ENCODE data around the gene SLC6A18.
"Not testable (repeated sequence)": the region's sequence is repeated elsewhere in the genome, so short reads cannot be mapped to it uniquely, and the experiment has no call there.

The SLC6A18 gene

GRCh38 chr5:1226231-1226630 lies 1.1 kb downstream of the SLC6A18 start:
- no peaks in the 10 kb centered on the region for H3K36me3 Mint-ChIP-seq
- no peaks in the 10 kb centered on the region for H3K9me3 Mint-ChIP-seq
- ATAC-seq (no peak), DNase-seq (ENCODE audit: low spot score in 2 of 2) (no peak)
- peaks cover 19% of the 10 kb centered on the region for H3K4me1 Mint-ChIP-seq
- H3K27ac Mint-ChIP-seq = no peak overlapping the region
- no peak overlapping the region for H3K4me3 Mint-ChIP-seq

- Mint-ChIP-seq H3K4me1 (peaks cover 19% of the 10 kb centered on the region), H3K27ac (no peak overlapping the region), H3K36me3 (no peaks in the 10 kb centered on the region), H3K4me3 (no peak overlapping the region), H3K9me3 (no peaks in the 10 kb centered on the region)
- DNase-seq (ENCODE audit: low spot score in 2 of 2) = no peak
- ATAC-seq = no peak
Measured at GRCh38 chr5:1226839-1227581, 1.8 kb downstream of the SLC6A18 start.

GRCh38 chr5:1227667-1228066 lies 2.5 kb downstream of the SLC6A18 start:
- Mint-ChIP-seq H3K27ac (no peak overlapping the region), H3K4me3 (no peak overlapping the region), H3K4me1 (peaks cover 19% of the 10 kb centered on the region), H3K36me3 (no peaks in the 10 kb centered on the region), H3K9me3 (no peaks in the 10 kb centered on the region)
- DNase-seq (ENCODE audit: low spot score in 2 of 2) (no peak), ATAC-seq (no peak)

GRCh38 chr5:1228120-1228519 lies 2.9 kb downstream of the SLC6A18 start:
- H3K4me1 Mint-ChIP-seq = peaks cover 19% of the 10 kb centered on the region
- H3K4me3 Mint-ChIP-seq = no peak overlapping the region

GRCh38 chr5:1229023-1229422 lies 3.8 kb downstream of the SLC6A18 start:
- H3K4me1 Mint-ChIP-seq = peaks cover 19% of the 10 kb centered on the region
- DNase-seq (ENCODE audit: low spot score in 2 of 2); H3K36me3 Mint-ChIP-seq; H3K9me3 Mint-ChIP-seq; H3K27ac Mint-ChIP-seq; H3K4me3 Mint-ChIP-seq; ATAC-seq: not testable (repeated sequence)

More at GRCh38 chr5:1228120-1228519, 2.9 kb downstream of the SLC6A18 start:
- DNase-seq (ENCODE audit: low spot score in 2 of 2) (no peak), ATAC-seq (no peak)
- no peaks in the 10 kb centered on the region for H3K36me3 Mint-ChIP-seq
- H3K9me3 Mint-ChIP-seq = no peaks in the 10 kb centered on the region
- peak overlapping the region; percentile 40 for H3K27ac Mint-ChIP-seq

DNA sequence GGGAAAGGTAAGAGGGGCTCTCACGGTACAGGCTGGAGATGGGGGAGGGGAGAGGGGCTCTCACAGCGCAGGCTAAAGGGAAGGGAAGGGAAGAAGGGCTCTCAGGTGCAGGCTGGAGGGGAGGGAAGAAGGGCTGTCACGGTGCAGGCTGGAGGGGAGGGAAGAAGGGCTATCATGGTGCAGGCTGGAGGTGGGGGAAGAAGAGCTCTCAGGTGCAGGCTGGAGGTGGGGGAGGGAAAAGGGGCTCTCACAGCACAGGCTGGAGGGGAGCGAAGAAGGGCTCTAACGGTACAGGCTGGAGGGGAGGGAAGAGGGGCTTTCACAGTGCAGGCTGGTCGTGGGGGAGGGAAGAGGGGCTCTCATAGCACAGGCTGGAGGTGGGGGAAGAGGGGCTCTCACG lies 4.6 kb downstream of the SLC6A18 start:
- peaks cover 19% of the 10 kb centered on the region for H3K4me1 Mint-ChIP-seq
- ATAC-seq (no peak), DNase-seq (ENCODE audit: low spot score in 2 of 2) (no peak)
- no peaks in the 10 kb centered on the region for H3K36me3 Mint-ChIP-seq
- no peaks in the 10 kb centered on the region for H3K9me3 Mint-ChIP-seq
- no peak overlapping the region for H3K4me3 Mint-ChIP-seq
- H3K27ac Mint-ChIP-seq = no peak overlapping the region

- Mint-ChIP-seq H3K4me3 (no peak overlapping the region), H3K27ac (no peak overlapping the region), H3K9me3 (no peaks in the 10 kb centered on the region), H3K36me3 (no peaks in the 10 kb centered on the region), H3K4me1 (peaks cover 19% of the 10 kb centered on the region)
- ATAC-seq = no peak
- no peak for DNase-seq (ENCODE audit: low spot score in 2 of 2)
Measured at GRCh38 chr5:1230551-1230950, 5.4 kb downstream of the SLC6A18 start.

GRCh38 chr5:1231354-1231905 lies 6.2 kb downstream of the SLC6A18 start:
- no peak for DNase-seq (ENCODE audit: low spot score in 2 of 2)
- ATAC-seq = no peak
- H3K4me1 Mint-ChIP-seq = peaks cover 19% of the 10 kb centered on the region
- H3K4me3 Mint-ChIP-seq = no peak overlapping the region
- peaks cover 4% of the 10 kb centered on the region for H3K9me3 Mint-ChIP-seq
- H3K27ac Mint-ChIP-seq = no peak overlapping the region
- H3K36me3 Mint-ChIP-seq = no peaks in the 10 kb centered on the region

DNA sequence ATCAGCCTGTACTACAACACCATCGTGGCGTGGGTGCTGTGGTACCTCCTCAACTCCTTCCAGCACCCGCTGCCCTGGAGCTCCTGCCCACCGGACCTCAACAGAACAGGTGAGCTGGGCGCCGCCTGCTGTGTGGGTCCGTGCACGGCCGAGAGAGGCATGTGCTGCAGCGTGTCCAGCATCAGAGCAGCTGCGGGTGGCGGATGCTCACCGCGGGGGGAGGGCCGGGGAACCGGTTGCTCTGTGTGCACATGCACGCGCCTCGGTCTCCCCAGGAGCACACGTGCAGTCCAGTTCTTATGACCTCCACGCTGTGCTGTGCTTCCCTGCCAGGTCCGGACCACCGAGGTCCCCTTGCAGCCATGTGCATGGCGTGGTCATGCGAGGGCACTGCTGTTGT lies 7.6 kb downstream of the SLC6A18 start:
- peaks cover 4% of the 10 kb centered on the region for H3K9me3 Mint-ChIP-seq
- ATAC-seq = no peak
- no peak overlapping the region for H3K27ac Mint-ChIP-seq
- no peaks in the 10 kb centered on the region for H3K36me3 Mint-ChIP-seq
- DNase-seq (ENCODE audit: low spot score in 2 of 2) = no peak
- H3K4me1 Mint-ChIP-seq = peaks cover 19% of the 10 kb centered on the region
- H3K4me3 Mint-ChIP-seq = no peak overlapping the region

- Mint-ChIP-seq H3K4me3 (no peak overlapping the region), H3K27ac (no peak overlapping the region), H3K36me3 (no peaks in the 10 kb centered on the region), H3K4me1 (no peaks in the 10 kb centered on the region), H3K9me3 (peaks cover 4% of the 10 kb centered on the region)
- no peak for DNase-seq (ENCODE audit: low spot score in 2 of 2)
- no peak for ATAC-seq
Measured at GRCh38 chr5:1235379-1235778, 10.2 kb downstream of the SLC6A18 start.

DNA sequence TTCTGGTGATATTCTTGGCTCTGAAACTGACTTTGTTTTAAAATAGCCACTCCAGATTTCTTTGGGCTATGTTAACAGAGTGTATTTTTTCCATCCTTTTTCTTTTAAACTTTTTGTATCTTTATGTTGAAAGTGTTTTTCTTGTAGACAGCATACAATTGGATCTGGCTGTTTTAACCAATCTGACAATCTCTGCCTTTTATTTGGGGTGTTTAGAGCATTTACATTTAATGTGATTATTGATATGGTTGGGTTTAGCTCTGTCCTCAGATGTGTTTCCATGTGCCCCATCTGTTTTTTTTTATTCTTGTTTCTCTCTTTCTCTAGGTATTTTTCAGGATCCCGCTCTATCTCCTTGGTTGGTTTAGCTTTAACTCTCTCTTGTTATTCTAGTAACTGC lies 10.7 kb downstream of the SLC6A18 start:
- Mint-ChIP-seq H3K36me3 (no peaks in the 10 kb centered on the region), H3K9me3 (peaks cover 4% of the 10 kb centered on the region), H3K4me3 (no peak overlapping the region), H3K27ac (no peak overlapping the region), H3K4me1 (no peaks in the 10 kb centered on the region)
- ATAC-seq = no peak
- no peak for DNase-seq (ENCODE audit: low spot score in 2 of 2)

DNA sequence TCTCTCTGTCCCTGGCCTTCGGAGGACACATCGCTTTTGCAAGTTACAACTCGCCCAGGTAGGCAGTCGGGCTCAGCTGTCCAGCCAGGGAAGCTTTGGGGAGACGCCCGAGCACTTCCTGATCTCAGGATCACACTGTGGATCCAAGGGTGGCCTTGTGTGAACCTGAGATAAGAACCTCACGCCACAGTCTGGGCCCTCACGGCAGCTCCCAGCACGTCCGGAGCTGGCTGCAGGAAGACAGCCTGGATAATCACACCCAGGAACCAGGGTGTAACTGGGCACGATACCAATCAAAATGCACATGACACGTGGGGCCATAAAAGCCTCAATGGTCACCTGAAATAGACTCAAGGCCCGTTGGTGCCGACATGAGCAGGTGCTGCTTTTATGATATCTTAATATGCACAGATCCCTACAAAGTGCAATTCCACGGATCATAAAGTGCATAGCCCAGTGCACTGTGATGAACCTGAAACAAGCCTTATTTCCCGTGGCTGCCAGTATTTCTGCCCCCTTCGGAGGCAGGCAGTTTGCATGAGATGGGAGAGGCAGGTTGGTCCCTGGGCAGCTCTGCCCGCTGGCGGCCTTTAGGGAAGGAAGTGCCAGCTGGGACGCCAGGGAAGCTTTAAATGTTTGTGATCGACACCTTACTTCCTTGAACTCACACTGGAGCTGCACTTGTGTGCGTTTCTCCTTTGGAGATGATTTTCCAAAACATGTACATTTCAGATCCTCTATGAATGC lies 14.5 kb downstream of the SLC6A18 start:
- H3K36me3 Mint-ChIP-seq = no peaks in the 10 kb centered on the region
- H3K9me3 Mint-ChIP-seq = peaks cover 4% of the 10 kb centered on the region
- ATAC-seq (no peak), DNase-seq (ENCODE audit: low spot score in 2 of 2) (no peak)
- no peaks in the 10 kb centered on the region for H3K4me1 Mint-ChIP-seq
- H3K4me3 Mint-ChIP-seq = no peak overlapping the region
- H3K27ac Mint-ChIP-seq = no peak overlapping the region

GRCh38 chr5:1240496-1241260 lies 15.5 kb downstream of the SLC6A18 start:
- no peaks in the 10 kb centered on the region for H3K4me1 Mint-ChIP-seq
- no peak overlapping the region for H3K27ac Mint-ChIP-seq
- H3K4me3 Mint-ChIP-seq = no peak overlapping the region
- H3K36me3 Mint-ChIP-seq = no peaks in the 10 kb centered on the region
- DNase-seq (ENCODE audit: low spot score in 2 of 2) (no peak), ATAC-seq (no peak)
- peaks cover 4% of the 10 kb centered on the region for H3K9me3 Mint-ChIP-seq

- Mint-ChIP-seq H3K36me3 (no peaks in the 10 kb centered on the region), H3K4me1 (no peaks in the 10 kb centered on the region), H3K4me3 (no peak overlapping the region), H3K9me3 (no peaks in the 10 kb centered on the region), H3K27ac (no peak overlapping the region)
- ATAC-seq (no peak), DNase-seq (ENCODE audit: low spot score in 2 of 2) (no peak)
Measured at GRCh38 chr5:1241509-1242080, 16.4 kb downstream of the SLC6A18 start.
